Right atrium auricular region (tissue), 2 donors: ENCODE measurements around the gene KIAA0825. TPM values are rescaled to one million over a fixed set of nuclear protein-coding genes. Genes with fewer than 3 reads are reported as not detected.
A peak's percentile ranks its signal among the peaks of the same experiment; 100 is the strongest.

ENCODE experiments used
- DNase-seq: peaks from one replicate; pipeline ENCODE4 v3.0.0-alpha.2; 2019; ENCODE audit warnings: low spot score
- H3K27ac ChIP-seq, 2 donors: fragments of 200-600 bp; sonication (generic); 1 replicate in 1 of 2; 2 replicates in 1 of 2; pipeline ENCODE4 v1.5.1; 2016 to 2019
- H3K27me3 ChIP-seq, 2 donors: fragments of 200-600 bp; sonication (generic); one replicate each; pipeline versions ENCODE4 v1.5.1 to v1.6.0; 2017 to 2019
- H3K36me3 ChIP-seq: fragments of 200-600 bp; sonication (generic); one replicate; pipeline ENCODE4 v1.5.1; 2016
- H3K4me1 ChIP-seq, 2 donors: fragments of 200-600 bp; sonication (generic); one replicate each; pipeline versions ENCODE4 v1.5.1 to v1.6.0; 2017 to 2019
- H3K4me3 ChIP-seq, 2 donors: fragments of 200-600 bp; sonication (generic); 1 replicate in 1 of 2; 2 replicates in 1 of 2; pipeline ENCODE4 v1.5.1; 2017 to 2019; ENCODE audit warnings: mild to moderate bottlenecking in 1 of 2, moderate library complexity in 1 of 2
- H3K9me3 ChIP-seq, 2 donors: fragments of 200-600 bp; sonication (generic); one replicate each; pipeline ENCODE4 v1.5.1; 2019
- total RNA-seq, 2 donors: library from RNA; depleted of rRNA; stranded (reverse); fragments of >200 nt; gene quantifications; one replicate each; pipeline ENCODE4 v1.1.0, GENCODE V29; 2016
- TF ChIP-seq, protein P1 (sequence below), 2 donors: fragments of 200-600 bp; sonication (generic); IDR thresholded peaks; one replicate each; pipeline ENCODE4 v1.5.1; 2019; ENCODE audit warnings: antibody characterized with exemption in 2 of 2

Gene KIAA0825
- total RNA-seq, 2 donors from 2014 or later = 2.4 to 4.3 TPM

DNA sequence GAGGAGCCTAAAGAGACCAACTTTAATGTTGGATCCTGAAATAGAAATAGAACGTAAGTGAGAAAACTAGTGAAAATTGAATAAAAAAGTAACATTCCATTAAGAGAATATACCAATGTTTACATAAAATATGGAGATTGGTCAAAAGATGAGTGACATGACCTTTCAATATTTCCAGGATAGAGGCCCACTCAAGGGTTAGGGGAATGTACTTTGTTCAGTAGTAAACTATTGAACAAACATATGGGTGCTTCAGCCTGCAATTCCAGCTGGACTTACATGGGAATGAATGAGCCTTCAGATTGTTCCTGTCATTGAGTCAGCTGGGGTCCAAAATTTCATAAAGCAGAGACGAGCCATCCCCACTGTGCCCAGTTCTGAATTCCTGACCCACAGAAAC lies 505.3 kb downstream of the KIAA0825 start:
- Histone ChIP-seq H3K4me1 (peaks cover 0 to 16% of the 10 kb centered on the region in 2 donors), H3K4me3 (no peak overlapping the region), H3K27ac (no peak overlapping the region), H3K36me3 (no peaks in the 10 kb centered on the region), H3K27me3 (no peaks in the 10 kb centered on the region), H3K9me3 (no peaks in the 10 kb centered on the region)
- TF ChIP-seq, protein P1, sequence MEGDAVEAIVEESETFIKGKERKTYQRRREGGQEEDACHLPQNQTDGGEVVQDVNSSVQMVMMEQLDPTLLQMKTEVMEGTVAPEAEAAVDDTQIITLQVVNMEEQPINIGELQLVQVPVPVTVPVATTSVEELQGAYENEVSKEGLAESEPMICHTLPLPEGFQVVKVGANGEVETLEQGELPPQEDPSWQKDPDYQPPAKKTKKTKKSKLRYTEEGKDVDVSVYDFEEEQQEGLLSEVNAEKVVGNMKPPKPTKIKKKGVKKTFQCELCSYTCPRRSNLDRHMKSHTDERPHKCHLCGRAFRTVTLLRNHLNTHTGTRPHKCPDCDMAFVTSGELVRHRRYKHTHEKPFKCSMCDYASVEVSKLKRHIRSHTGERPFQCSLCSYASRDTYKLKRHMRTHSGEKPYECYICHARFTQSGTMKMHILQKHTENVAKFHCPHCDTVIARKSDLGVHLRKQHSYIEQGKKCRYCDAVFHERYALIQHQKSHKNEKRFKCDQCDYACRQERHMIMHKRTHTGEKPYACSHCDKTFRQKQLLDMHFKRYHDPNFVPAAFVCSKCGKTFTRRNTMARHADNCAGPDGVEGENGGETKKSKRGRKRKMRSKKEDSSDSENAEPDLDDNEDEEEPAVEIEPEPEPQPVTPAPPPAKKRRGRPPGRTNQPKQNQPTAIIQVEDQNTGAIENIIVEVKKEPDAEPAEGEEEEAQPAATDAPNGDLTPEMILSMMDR (IDR thresholded peaks at IDR 0.05) = no peak
- no peak for DNase-seq

DNA sequence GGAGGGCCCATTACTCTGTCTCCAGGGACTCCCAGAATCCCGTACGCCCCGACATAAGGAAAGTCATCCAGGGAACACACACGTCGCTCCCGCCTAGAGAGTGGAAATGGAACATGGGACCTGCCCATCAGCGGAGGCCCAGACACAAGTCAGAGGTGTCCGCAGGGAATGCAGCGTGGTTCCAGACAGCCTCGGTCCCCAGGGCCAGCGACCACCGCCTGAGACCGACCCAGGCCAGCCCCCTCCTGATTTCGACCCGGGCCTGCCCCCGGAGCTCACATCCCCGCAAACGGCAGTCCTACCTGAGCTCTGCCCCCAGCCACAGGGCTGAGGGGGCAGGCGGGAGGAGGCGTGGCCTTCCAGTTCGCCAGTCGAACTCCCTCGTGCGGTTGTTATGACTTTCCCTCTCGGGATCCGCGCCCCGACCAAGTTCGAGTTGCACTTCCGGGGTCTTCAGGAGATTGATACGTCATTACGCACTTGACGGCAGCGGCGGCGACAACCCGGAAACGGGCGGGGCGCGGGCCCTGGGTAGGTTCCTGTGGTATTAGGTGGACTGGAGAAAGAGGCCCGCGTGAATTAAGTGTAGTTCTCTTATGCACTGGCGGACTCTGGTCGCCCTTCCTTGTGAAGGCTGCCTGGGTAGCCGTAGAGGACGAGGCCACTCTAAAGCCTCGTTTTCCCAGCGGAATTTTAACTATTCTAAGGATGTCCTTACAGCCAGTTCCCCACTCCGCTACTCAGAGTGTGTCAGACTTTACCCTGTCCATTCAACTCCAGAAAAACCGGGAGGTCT lies 507.0 kb downstream of the KIAA0825 start:
- H3K27ac ChIP-seq = peak overlapping the region; percentile 92 to 94
- H3K4me3 ChIP-seq = peak overlapping the region; percentile 78 to 86
- peaks cover 0 to 16% of the 10 kb centered on the region in 2 donors for H3K4me1 ChIP-seq
- no peaks in the 10 kb centered on the region for H3K9me3 ChIP-seq
- H3K36me3 ChIP-seq = no peaks in the 10 kb centered on the region
- TF ChIP-seq, protein P1 (IDR thresholded peaks at IDR 0.05) = peak in 1 of 2 donors; percentile 43
- no peaks in the 10 kb centered on the region for H3K27me3 ChIP-seq
- DNase-seq = peak; percentile 98

DNA sequence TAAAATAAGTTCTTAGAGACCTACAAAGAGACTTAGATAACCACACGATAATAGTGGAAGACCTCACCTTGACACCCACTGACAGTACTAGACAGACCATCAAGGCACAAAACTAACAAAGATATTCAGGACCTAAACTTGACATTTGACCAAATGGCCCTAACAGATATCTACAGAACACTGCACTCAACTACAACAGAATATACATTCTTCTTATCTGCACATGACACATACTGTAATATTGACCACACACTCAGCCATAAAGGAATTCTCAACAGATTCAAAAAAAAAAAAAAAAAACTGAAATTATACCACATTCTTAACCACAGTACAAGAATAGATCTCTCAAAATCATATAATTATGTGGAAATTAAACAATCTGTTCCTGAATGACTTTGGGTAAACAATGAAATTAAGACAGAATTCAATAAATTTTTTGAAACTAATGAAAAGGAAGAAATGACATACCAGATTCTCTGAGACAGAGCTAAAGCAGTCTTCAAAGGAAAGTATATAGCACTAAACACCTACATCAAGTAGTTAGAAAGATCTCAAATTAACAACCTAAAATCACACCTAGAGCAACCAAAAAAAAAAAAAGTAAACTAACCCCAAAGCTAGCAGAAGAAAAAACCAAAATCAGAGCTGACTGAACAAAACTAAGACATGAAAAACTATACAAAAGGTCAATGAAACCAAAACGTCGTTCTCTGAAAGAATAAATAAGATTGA lies 514.7 kb downstream of the KIAA0825 start:
- Histone ChIP-seq H3K27me3 (no peaks in the 10 kb centered on the region), H3K36me3 (no peaks in the 10 kb centered on the region), H3K27ac (no peak overlapping the region), H3K9me3 (peaks cover 0 to 16% of the 10 kb centered on the region in 2 donors), H3K4me1 (no peaks in the 10 kb centered on the region), H3K4me3 (no peak overlapping the region)
- TF ChIP-seq, protein P1 (IDR thresholded peaks at IDR 0.05) = no peak
- DNase-seq = no peak

Other genes with a start within 250 kb of the KIAA0825 start
- 1 to 10 TPM; 3.5 to 4.6 TPM for gene SLF1, start 65 bp upstream of the KIAA0825 start, total RNA-seq